A673 (cell line): ENCODE results near the gene A4GNT.

Experiments
- EZH2 ChIP-seq: fragments of 200-600 bp; sonication (generic); IDR thresholded peaks from 2 replicates; pipeline ENCODE4 v1.6.1; 2017; ENCODE audit warnings: borderline replicate concordance, low read depth, mild to moderate bottlenecking, mixed read lengths, antibody characterized with exemption, low read length; ENCODE audit not compliant: poor library complexity, severe bottlenecking
- TF ChIP-seq, protein P1 (sequence below): fragments of 300-800, 200-600 bp; sonication (generic); conservative IDR thresholded peaks from 2 replicates; pipeline ENCODE4 v1.5.1; 2017; ENCODE audit warnings: low read depth, mild to moderate bottlenecking, antibody characterized with exemption, low read length, moderate library complexity, mixed read lengths

DNA sequence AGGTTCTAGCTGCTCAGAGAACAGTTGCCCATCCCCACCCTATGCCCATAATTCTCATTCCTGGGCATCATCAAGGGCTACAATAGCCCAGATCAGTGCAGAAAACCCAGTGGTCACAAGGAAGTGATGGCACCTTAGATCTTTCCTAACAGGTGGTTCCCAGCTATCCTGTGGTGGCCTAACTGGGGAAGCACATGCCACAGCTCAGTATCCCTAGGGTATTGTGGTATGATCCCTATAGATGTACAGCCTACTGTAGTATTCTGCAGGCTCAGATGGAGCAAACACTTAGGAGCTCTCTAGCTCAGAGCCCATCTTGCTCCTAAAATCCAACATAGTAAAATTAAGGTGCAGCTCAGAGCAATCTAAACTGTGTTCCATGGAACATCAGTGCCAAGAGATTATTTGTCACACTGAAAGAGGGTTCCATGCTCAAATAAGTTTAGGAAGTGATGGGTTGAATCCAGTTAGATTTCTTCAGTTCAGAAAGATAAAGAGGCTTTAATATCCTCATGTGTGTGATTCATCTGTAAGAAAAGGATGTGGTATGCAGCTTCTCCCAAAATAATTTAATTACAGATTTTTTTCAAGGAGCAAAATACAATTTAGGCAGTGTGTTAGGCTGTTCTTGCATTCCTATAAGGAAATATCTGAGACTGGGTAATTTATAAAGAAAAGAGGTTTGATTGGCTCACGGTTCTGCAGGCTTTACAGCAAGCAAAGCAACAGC lies 4.4 kb downstream of the A4GNT start:
- TF ChIP-seq, protein P1, sequence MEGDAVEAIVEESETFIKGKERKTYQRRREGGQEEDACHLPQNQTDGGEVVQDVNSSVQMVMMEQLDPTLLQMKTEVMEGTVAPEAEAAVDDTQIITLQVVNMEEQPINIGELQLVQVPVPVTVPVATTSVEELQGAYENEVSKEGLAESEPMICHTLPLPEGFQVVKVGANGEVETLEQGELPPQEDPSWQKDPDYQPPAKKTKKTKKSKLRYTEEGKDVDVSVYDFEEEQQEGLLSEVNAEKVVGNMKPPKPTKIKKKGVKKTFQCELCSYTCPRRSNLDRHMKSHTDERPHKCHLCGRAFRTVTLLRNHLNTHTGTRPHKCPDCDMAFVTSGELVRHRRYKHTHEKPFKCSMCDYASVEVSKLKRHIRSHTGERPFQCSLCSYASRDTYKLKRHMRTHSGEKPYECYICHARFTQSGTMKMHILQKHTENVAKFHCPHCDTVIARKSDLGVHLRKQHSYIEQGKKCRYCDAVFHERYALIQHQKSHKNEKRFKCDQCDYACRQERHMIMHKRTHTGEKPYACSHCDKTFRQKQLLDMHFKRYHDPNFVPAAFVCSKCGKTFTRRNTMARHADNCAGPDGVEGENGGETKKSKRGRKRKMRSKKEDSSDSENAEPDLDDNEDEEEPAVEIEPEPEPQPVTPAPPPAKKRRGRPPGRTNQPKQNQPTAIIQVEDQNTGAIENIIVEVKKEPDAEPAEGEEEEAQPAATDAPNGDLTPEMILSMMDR: no peak
- TF ChIP-seq EZH2: no peak
